HEK293T (cell line): Measurements from ENCODE around the gene ZNF286A.

Experiments used
- ELF4 ChIP-seq: fragments of 450-650 bp; IDR thresholded peaks from 2 replicates; pipeline ENCODE4 v1.6.1; 2017; ENCODE audit warnings: antibody characterized with exemption
- FOXA1 ChIP-seq: fragments of 450-650 bp; IDR thresholded peaks from 2 replicates; pipeline ENCODE4 v1.6.1; 2016; ENCODE audit warnings: mild to moderate bottlenecking
- FOXK2 ChIP-seq: fragments of 450-650 bp; IDR thresholded peaks from 2 replicates; pipeline ENCODE4 v1.6.1; 2016; ENCODE audit warnings: mild to moderate bottlenecking

- TF ChIP-seq FOXA1 (no peak), FOXK2 (no peak), ELF4 (no peak)
These were observed 47.9 kb upstream of the ZNF286A start for GRCh38 chr17:15651583-15652110.
